PFSK-1 (cell line): ENCODE data around the gene IFI30.

ENCODE experiments used
- FOXP2 ChIP-seq: optimal IDR thresholded peaks from 2 replicates; pipeline ENCODE3; 2011; ENCODE audit warnings: borderline replicate concordance, control low read depth, inconsistent platforms; ENCODE audit not compliant: insufficient read depth; ENCODE audit errors: extremely low read length, extremely low read depth
- POLR2AphosphoS5 ChIP-seq: IDR thresholded peaks from 2 replicates; pipeline ENCODE4 v1.6.1; 2012; ENCODE audit warnings: low read depth, mild to moderate bottlenecking, control low read depth, low read length, moderate library complexity
- SIN3A ChIP-seq: IDR thresholded peaks from 2 replicates; pipeline ENCODE4 v1.6.1; 2012; ENCODE audit warnings: mild to moderate bottlenecking, low read length, moderate library complexity, borderline replicate concordance; ENCODE audit not compliant: insufficient read depth
- TAF1 ChIP-seq: IDR thresholded peaks from 2 replicates; pipeline ENCODE4 v1.6.1; 2012; ENCODE audit warnings: low read length, control low read depth, borderline replicate concordance; ENCODE audit not compliant: insufficient read depth
- TF ChIP-seq, protein P1 (sequence below), 2 experiments: IDR thresholded peaks; 2 replicates each; pipeline versions ENCODE4 v1.6.1 to v1.8.0; 2011 to 2012; ENCODE audit warnings: low read depth in 2 of 2, low read length in 2 of 2, control low read depth in 1 of 2, inconsistent platforms in 1 of 2, mild to moderate bottlenecking in 1 of 2, moderate library complexity in 1 of 2; ENCODE audit not compliant: insufficient read depth in 1 of 2

DNA sequence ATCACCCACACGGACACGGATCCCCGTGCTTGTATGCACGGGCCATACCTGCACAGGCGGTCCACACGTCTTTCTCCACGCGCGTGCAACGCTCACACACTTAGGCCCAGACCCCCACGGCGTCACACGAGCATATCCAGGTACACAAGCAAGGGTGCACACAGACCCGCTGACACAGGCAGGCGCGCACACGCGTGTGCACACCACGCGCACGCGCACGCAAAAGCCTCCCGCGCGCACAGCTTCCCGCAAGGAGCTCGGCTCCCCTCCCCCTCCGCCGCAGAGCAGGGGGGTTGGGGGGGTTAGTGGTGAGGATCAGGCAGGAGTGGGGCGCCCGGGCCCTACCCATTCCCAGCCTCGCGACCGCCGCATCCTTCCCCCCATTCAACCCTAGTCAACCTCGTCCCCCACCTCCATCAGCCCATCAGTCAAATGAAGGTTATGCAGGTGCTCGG lies 29.8 kb downstream of the IFI30 start:
- TF ChIP-seq TAF1 (0 out of 2 replicates have a peak, but pooled peaks have one; percentile 3), POLR2AphosphoS5 (no peak), FOXP2 (no peak), SIN3A (no peak)
- TF ChIP-seq, protein P1, sequence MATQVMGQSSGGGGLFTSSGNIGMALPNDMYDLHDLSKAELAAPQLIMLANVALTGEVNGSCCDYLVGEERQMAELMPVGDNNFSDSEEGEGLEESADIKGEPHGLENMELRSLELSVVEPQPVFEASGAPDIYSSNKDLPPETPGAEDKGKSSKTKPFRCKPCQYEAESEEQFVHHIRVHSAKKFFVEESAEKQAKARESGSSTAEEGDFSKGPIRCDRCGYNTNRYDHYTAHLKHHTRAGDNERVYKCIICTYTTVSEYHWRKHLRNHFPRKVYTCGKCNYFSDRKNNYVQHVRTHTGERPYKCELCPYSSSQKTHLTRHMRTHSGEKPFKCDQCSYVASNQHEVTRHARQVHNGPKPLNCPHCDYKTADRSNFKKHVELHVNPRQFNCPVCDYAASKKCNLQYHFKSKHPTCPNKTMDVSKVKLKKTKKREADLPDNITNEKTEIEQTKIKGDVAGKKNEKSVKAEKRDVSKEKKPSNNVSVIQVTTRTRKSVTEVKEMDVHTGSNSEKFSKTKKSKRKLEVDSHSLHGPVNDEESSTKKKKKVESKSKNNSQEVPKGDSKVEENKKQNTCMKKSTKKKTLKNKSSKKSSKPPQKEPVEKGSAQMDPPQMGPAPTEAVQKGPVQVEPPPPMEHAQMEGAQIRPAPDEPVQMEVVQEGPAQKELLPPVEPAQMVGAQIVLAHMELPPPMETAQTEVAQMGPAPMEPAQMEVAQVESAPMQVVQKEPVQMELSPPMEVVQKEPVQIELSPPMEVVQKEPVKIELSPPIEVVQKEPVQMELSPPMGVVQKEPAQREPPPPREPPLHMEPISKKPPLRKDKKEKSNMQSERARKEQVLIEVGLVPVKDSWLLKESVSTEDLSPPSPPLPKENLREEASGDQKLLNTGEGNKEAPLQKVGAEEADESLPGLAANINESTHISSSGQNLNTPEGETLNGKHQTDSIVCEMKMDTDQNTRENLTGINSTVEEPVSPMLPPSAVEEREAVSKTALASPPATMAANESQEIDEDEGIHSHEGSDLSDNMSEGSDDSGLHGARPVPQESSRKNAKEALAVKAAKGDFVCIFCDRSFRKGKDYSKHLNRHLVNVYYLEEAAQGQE (IDR thresholded peaks at IDR 0.05; ENCODE audit: insufficient read depth in 1 of 2, low read depth in 2 of 2, low read length in 2 of 2) = no peak
